Urothelium cell line (cell line): ENCODE results near the gene RNF208.

Source experiments
- DNase-seq: peaks from one replicate; pipeline ENCODE4 v3.0.0; 2011; ENCODE audit warnings: low spot score, mixed read lengths
- FAIRE-seq: peaks from 2 replicates; lab custom pipeline; 2011; peaks lifted over from hg19 to GRCh38; lab: Jason Lieb, UNC

The RNF208 gene

GRCh38 chr9:137178939-137179630, 43.0 kb downstream of the RNF208 start:
- DNase-seq (no peak), FAIRE-seq (no peak)

- FAIRE-seq (no peak), DNase-seq (no peak)
Measured at GRCh38 chr9:137178201-137178938, 43.7 kb downstream of the RNF208 start.

- FAIRE-seq (no peak), DNase-seq (peak; percentile 49)
Measured at GRCh38 chr9:137176302-137177182, 45.5 kb downstream of the RNF208 start.

GRCh38 chr9:137175345-137175961, 46.6 kb downstream of the RNF208 start:
- no peak for DNase-seq
- no peak for FAIRE-seq

- DNase-seq (no peak), FAIRE-seq (no peak)
Measured at GRCh38 chr9:137174722-137175293, 47.2 kb downstream of the RNF208 start.

- FAIRE-seq (no peak), DNase-seq (no peak)
Measured at GRCh38 chr9:137173796-137174664, 48.0 kb downstream of the RNF208 start.

GRCh38 chr9:137172901-137173795, 48.9 kb downstream of the RNF208 start:
- DNase-seq (no peak), FAIRE-seq (no peak)

- FAIRE-seq: no peak
Measured at GRCh38 chr9:137171149-137171900, 50.7 kb downstream of the RNF208 start.

GRCh38 chr9:137170486-137171148, 51.4 kb downstream of the RNF208 start:
- no peak for DNase-seq
- no peak for FAIRE-seq

More at GRCh38 chr9:137171149-137171900, 50.7 kb downstream of the RNF208 start:
- DNase-seq: no peak
